ENCODE data around the gene SPDL1.

The SPDL1 gene, protein sequence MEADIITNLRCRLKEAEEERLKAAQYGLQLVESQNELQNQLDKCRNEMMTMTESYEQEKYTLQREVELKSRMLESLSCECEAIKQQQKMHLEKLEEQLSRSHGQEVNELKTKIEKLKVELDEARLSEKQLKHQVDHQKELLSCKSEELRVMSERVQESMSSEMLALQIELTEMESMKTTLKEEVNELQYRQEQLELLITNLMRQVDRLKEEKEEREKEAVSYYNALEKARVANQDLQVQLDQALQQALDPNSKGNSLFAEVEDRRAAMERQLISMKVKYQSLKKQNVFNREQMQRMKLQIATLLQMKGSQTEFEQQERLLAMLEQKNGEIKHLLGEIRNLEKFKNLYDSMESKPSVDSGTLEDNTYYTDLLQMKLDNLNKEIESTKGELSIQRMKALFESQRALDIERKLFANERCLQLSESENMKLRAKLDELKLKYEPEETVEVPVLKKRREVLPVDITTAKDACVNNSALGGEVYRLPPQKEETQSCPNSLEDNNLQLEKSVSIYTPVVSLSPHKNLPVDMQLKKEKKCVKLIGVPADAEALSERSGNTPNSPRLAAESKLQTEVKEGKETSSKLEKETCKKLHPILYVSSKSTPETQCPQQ

DNA sequence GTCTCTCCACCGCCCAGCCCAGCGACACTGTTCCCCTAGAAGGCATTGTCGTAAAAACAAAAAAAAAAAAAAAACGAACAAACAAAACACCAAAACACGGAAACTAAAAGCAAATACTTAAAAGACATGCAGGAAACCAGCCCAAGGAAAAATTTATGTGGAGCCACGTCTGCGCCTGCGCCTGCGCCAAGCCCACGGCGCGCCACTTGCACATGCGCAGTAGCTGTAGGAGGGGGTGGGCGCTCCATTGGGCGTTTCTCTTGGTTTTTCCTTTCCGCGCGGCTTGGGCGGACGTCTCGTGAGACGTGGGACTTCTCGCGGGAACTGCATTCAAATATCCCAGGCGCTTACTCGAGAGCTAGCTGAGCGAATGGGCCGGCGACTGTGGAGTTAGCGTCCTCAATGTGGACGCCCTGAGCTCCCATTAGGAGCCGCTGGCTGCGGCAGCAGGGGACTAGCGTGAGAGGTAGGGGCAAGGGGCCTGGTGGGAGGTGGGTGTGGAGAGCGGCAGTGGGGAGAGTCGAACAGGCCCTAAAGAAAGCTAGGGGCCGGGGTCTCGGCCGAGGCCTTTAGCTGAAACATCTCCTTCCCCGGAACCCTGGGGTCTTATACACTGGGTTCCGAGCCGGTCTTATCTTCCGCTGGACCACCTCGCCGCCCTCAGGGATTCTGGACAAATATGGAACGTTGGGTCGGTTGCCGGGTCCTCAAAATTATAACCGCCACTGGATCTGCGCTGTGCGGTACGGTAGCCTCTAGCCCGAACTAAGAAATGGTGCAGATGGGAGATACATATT lies at the start of gene SPDL1:
Gene SPDL1 (plus strand): TSS at position 350 of the 797 bp plus-strand sequence. CDS start 4,644 bp downstream, outside the sequence.
- DNase-seq, result peak; percentile 67

DNA sequence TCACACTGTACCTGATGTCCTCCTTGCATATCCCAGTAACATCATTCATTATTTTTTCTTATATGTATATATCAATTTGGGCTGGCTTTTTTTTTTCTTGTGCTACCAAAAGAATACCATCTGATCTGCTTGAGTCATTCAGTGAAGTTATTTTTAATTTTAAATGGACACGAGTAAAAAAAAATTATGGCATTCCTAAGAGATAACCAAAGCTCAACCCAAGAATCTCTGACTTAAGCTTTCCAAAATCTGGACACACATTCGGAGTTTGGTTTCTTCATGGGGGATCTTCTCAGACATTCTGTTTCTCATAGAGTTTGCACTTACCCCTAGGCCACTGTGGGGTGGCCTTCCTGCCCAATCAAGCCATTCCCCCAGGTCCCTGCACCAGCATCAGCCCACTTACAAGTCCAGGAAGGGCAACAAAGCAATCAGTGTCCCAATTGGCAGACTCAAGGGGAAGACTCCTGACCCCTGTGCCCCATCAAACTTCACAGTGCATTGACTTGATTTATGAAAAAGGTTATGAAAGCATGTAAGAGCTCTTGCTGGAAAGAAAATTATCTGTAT lies 49.2 kb upstream of the SPDL1 start:
- DNase-seq, result no peak

DNA sequence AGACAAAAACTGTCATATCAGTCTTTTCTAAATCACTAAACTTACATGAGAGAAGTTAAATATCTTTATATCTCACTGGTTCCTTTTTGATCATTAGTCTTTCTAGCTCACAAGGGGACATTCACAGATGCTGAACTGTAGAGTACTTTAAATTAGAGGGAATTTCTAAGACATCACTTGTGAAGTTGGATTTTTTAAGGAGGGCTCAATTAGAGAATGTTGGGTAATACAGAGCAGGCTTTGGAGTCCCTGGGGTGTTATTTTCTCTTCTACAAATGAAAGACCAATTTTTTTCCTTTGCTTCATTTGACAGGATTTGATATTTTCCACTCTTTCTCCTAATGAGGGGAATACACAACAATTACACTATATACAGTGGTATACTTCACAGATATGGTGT lies 48.6 kb upstream of the SPDL1 start:
- no peak for DNase-seq

DNA sequence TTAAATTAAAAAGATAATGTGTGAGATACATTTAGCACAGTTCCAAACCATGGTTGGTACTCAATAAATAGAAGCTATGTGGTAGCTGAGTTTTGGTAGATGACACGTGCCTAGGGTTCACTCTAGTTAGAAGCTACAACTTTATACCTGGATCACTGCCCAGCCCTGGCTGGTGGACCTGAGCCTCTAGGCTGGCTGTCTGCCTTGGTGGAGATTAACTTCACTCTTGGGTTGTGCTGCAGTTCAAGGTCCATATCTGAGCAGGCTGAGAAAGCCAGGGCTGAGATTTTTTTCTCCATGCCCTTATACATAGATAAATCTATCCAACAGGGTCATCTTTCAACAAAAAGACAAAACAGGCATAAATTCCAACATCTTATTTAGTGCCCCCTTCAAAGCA lies 44.6 kb upstream of the SPDL1 start:
- no peak for DNase-seq

DNA sequence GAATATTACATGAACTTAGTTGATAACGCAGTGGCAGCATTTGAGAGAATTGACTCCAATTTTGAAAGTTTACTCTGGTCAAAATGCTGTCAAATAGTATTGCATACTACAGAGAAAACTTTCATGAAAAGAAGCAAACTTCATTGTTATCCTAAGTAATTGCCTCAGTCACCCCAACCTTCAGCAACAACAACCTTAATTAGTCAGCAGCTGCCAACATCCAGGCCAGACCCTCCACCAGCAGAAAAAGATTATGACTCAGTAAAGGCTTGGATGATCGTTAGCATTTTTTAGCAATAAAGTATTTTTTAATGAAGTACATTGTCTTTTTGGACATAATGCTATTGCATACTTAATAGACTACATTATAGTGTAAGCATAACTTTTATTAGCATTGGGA lies 40.8 kb upstream of the SPDL1 start:
- DNase-seq, result no peak

DNA sequence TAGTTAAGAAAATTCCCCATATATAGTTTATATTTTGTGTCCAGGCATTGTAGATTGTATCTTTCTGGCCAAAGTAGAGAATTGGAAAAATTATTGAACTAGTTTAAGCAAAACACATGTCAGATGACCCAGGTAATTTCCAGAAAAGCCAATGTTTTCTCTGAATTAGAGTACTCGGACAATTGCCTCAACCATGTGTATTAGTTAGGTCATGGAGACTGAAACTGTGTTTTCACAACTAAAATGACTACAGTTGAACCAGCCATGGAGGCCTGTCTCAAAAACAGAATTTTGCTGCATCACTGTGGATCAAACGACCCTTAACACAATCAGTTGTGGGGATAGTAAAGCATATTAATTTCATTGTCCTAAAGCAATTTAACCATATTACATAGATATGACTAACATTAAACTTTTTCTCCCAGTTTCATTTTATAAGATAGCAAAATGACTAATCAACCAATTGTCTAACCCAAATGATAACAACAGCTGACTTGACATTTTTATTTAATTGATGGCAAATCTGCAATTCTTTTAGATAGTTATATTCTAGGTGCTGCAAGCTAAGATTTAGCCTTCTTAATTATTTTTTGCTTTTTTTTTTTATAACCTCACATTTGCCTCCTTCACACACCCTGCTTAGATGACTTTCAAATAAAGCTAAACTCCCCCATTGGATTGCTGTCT lies 39.2 kb upstream of the SPDL1 start:
- DNase-seq, result no peak

DNA sequence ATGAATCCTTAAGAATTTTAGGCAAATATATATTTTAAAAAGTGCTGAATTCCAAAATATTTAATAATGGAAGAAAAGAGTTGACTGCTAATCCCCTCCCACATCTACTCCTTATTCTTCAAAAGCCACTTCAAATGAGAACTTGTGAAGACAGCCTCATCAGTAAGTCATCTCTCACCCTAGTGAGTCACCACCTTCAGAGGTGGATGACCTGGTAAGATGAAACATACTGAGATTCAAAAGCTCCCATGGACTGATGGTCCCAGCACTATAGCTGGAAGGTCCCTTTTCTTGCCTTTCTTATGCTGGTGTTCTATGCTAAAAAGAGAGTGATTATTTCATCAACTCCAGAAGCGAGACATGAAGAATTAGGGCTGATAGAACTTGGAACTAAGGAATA lies 37.8 kb upstream of the SPDL1 start:
- DNase-seq, result no peak

DNA sequence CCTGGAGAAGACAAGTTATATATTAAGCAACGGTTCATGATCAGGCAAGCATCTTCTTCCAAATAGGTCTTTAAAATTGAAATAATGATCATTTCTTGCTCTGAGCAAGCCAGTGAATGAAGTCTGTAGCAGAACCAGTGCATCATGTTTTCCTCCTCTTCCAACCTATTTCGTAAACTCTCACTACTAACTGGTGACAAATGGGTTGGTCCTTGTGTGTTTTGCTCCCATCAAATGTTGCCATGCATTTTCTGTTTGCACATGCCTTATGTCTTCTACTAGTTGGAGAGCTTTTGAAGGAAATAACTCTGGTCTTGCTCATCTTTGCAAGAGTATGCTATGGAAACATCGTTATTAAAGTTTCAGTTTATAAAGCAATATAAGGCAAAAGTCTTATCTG lies 37.2 kb upstream of the SPDL1 start:
- DNase-seq, result no peak

DNA sequence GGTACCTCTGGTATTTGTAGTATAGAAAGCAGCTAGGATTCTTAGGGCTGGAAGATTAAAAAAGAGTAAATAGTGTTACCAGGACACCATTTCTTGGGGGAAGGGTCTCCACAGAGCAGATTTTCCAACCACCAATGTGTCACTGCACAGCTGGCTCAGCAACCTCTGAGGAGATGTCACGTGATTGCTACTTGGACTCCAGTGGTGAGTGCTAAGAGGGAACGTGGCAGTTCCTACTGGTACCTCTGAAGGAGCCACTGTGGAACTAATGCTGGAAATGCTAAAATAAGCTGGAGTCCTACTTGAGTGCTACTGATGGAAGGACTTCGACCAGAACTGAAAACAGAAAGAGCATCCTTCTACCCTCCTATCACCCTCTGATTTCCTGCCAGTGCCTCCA lies 36.1 kb upstream of the SPDL1 start:
- peak; percentile 6 for DNase-seq

DNA sequence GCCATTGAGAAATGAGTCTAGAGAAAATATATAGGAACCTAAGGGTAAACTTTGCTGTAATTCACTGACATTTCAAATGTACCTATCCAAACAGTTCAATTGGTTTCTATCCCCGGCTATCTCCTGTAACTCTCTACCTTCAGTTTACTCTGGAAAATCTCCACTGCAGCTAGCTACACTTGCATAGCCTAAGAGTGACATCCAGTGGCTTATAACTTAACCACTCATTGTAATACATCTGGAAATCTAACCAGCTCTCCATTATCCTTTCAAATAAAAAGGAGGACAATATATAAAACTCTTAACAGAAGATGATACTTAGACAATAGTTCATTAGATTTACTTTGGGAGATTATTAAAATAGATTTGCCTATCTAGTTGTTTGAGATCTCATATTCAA lies 35.3 kb upstream of the SPDL1 start:
- DNase-seq, result no peak

DNA sequence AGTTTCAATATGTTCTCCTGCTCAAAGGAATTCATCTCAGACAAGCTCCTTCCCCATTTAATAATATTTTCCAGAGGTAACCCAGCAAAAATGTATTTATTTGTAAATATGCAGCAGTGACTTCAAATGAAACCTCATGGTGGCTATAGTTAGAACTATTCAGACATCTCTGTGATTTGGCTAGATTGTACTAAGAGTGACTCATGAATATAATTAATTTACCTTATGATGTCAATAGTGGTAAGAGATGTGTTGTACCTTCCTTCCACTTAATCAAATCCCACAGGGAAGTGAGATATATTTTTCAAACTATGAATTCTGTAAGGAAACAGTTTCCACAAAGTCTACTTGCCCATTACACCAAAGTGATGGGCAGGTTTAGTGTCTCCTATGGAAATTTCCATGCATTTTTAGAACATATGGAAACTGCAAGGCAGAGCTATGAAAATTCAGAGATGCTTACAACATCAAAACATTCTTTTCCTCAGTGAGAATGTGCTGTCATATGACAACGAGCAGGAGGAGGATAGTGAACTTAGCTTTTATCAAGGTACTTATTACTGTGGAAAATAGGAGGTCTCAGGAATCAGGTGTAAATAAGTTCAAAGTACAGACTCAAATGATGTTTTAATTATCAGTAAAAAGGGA lies 34.0 kb upstream of the SPDL1 start:
- no peak for DNase-seq

DNA sequence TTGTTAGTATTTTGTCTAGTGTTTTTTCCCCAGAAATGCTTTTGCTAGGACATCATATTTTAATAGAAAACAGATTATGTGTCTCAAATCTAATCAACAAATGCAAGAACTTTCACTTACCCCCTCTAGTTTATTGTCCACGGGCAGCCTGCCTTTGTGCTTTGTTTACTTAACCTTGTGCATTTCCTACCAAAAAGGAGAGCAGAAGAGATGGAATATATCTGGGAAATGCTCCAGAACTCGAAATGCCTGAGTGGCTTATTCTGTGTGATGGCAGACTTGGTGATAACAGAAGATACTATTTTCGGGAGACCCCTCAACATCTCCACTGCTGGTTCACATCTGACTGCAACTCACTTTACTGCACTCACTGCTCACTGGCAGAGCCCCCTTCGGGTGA lies 33.3 kb upstream of the SPDL1 start:
- no peak for DNase-seq

DNA sequence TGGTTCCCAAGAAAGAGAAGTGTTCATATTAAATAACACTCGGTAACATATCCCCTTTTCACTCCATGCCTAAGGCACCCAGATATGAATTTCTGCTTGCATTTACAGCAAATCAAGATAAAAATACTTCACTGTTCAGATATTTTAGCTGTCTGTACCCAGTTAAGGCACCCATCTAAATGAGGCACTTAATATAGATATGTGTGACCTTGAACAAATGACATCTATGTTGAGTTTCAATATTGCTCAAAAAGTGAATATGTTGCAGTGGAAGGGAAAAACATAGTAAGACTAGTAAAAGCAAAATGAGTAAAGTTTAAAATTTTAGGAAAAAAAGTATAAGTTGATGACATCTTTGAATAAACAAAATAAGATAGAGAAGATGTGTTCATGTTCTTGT lies 32.4 kb upstream of the SPDL1 start:
- DNase-seq, result no peak

DNA sequence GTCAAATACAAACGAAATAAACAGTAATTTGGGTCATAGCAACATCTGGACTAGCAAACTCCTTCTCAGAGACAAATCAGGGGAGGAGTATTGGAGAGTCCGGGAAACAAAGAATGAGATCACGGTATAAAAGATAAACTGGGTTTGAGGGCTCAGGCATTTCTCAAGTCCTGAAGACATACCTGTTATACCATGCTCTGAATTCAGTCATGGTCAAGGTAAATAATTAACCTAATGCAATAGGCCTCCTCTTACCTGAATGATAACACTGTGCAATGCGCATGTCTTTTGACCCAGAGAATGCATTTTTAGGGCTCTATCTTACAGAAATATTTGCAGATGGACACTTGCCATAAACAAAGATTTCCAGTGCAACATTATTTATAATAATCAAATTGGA lies 31.9 kb upstream of the SPDL1 start:
- no peak for DNase-seq

DNA sequence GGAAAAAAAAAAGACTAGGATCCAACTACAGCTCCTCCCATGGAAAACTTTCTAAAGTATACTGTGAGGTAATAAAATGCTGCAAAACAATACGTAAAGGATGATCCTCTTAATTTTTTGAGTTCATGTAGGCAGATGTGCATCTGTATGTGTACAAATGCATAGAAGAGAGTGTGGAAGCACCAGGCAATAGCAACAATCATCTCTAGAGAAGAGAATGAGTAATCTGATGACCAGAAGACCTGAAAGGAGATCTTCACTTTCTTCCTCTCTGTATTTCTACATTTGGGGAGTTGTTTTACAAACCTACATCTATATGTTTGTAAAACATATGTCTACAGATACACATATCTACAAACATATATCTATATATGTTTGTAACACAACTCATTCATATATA lies 29.3 kb upstream of the SPDL1 start:
- no peak for DNase-seq

DNA sequence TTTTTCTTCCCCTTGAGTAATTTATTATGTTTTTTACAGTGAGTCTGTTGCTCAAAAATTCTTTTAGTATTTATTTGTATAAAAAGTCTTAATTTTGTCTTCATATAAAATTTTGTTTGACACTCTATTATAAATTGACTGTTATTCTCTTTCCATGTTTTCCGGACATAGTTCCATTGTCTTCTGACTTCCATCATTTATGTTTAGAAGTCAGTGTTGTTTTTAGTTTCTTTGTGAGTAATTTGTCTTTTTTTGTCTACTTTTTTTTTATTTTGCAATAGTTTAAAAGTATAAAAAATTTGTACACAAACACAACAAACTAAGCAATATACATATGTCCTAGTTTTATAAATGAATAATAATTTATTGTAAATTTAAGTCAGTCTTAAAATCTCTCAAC lies 25.7 kb upstream of the SPDL1 start:
- DNase-seq, result no peak

DNA sequence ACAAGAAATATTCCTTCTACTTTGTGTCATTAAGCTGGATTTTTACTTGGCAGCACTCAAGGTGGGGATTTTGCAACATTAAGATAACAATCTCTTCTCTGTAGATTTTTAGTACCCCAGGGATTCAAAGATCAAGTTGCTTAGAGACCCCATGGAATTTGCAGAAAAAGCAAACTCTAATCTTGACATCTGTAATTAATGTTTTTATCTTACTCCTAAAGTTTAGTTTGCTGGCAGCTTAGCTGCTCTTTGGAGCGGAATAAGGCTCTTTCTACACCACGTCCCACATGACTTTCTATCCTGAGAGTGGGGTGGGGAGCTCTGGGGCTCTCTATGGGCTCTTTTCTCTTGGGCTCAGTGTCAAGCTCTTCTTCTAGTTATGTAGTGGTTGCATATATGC lies 21.7 kb upstream of the SPDL1 start:
- DNase-seq, result no peak

DNA sequence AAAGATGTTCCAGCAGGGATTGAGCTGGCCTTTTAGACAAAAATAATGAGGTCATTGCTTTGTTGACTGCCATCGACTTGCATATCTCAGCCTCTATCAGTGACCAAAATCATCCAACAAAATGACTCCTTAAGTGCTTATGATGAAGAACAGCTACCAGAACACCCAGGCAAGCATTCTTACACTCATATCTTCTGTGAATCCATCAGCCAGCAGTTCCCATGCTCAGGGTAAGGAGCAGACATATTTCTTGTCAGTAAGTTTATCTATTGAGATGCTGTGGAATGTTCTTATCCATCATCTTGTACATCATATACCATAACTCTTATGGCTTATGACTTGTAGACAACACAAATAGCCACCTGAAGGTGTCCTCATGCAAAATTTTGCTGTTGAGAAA lies 20.2 kb upstream of the SPDL1 start:
- no peak for DNase-seq

DNA sequence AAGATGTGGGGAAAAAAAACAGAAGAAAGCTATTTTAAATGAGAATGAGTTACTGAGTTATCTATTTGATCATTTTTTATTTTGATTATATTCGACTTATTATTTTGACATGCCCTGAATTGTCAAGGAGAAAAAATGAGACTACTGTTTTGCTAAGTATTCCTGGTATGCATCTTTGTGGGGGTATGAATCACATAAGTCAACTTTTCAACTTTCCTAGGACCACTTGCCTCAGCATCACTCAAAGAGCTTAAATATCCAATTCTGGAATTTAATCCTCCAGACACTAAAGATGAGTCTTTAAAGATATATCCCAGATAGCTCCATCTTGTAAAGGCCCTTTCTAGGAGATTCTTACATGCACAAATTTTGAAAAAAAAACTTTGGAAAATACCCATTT lies 17.4 kb upstream of the SPDL1 start:
- DNase-seq, result no peak

DNA sequence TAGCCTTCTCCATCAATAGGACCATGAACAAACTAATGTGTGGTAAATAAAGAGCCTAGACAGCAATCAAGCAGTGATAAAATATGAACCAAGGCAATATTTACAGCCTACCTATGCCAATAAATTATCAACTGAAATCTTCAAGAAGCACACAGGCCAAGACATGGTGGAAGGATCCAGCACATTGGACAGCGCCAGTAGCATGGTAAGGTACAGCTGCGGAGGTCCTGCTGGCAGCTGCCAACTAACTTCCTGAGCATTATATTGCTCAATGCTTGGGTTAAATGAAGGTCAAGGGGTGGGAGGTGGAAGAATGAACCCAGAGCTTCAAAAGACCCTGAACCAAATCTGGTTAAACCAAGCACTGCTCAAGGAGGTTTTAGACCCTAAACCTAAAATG lies 16.5 kb upstream of the SPDL1 start:
- DNase-seq, result no peak

DNA sequence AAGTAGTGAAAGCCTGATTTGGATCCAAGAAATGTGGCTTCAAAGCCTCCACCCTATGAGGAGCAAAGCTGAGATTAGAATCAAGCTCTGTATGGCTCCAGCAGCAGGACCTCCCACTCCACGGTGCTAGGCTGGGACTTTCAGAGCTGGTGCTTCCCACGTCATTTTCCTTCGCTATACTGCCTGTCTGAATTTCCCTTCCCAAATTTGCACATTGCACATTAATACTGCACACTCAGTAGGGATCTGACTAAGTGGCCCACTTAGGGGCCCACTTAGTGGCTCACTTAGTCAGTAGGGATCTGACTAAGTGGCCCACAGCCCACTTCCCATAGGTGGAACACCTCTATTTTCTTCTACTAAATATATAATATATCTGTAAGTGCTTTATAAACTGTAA lies 14.1 kb upstream of the SPDL1 start:
- DNase-seq, result no peak

DNA sequence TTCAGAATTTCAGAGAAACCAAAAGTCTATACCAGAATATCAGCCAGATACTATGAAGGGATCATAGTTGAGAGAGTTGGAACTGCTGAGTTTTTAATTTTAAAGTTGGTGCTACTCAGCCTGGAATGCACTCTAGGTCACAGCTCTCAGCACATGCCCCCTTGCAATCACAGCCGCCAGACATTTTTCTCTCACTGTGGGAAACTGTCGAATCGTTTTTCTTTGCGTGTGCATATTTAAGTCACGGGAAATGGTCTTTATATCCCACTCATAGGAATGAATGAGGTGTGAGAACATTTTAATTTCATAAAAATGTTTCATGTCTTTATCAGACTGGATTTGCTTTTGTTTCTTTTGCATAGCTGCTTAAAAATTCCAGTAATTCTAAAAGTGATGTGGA lies 12.2 kb upstream of the SPDL1 start:
- no peak for DNase-seq

Data from NCI-H524 treated with DMSO at 0.1 percent for 48 hours (cell line).